VCaP (cell line): Measurements from ENCODE around the gene SP1.
"Not testable (repeated sequence)": the region's sequence is repeated elsewhere in the genome, so short reads cannot be mapped to it uniquely, and the experiment has no call there.

Source experiments
- H3K27ac ChIP-seq: fragments of 450-650 bp; 2 replicates; pipeline ENCODE4 v1.5.1; 2017
- CTCF ChIP-seq: fragments of 450-650 bp; conservative IDR thresholded peaks from 2 replicates; pipeline ENCODE4 v1.5.1; 2017; ENCODE audit warnings: mild to moderate bottlenecking, moderate library complexity

SP1 gene

GRCh38 chr12:53402871-53403270 is 22.9 kb downstream of the SP1 start:
- TF ChIP-seq CTCF: no peak
- H3K27ac ChIP-seq: no peak overlapping the region

GRCh38 chr12:53410951-53411350 is 31.0 kb downstream of the SP1 start:
- TF ChIP-seq CTCF: no peak
- H3K27ac ChIP-seq: no peak overlapping the region

GRCh38 chr12:53413485-53414204 is 33.7 kb downstream of the SP1 start:
- peak overlapping the region; percentile 87; the same call in 1 of the 2 replicates for H3K27ac ChIP-seq
- TF ChIP-seq CTCF: no peak

- TF ChIP-seq CTCF: no peak
- H3K27ac ChIP-seq: peak overlapping the region; percentile 87
Observed at GRCh38 chr12:53414756-53415417, 34.9 kb downstream of the SP1 start.

- H3K27ac ChIP-seq: peak overlapping the region; percentile 87
Observed at GRCh38 chr12:53415752-53416389, 35.9 kb downstream of the SP1 start.

- H3K27ac ChIP-seq: peak overlapping the region; percentile 87
Observed at GRCh38 chr12:53417291-53417816, 37.4 kb downstream of the SP1 start.

- no peak for TF ChIP-seq CTCF
- H3K27ac ChIP-seq: no peak overlapping the region
Observed at GRCh38 chr12:53418221-53418620, 38.2 kb downstream of the SP1 start.

GRCh38 chr12:53419756-53420155 is 39.8 kb downstream of the SP1 start:
- no peak for TF ChIP-seq CTCF
- no peak overlapping the region for H3K27ac ChIP-seq

GRCh38 chr12:53422247-53422646 is 42.3 kb downstream of the SP1 start:
- not testable (repeated sequence) for H3K27ac ChIP-seq
